ENCODE data around the gene SPOCD1.

SPOCD1 gene

GRCh38 chr1:31815752-31816500 lies at the start of gene SPOCD1:
TSS of gene SPOCD1 (minus strand) at chr1:31816022. CDS start at chr1:31815333, 689 bp downstream.
- peak; percentile 78 for DNase-seq (ENCODE audit: low read depth)
- peak; percentile 68 for TF ChIP-seq CTCF (IDR thresholded peaks at IDR 0.05; ENCODE audit: low read length, missing control alignments)
- no peak within 1 kb of the TSS for H3K4me3 ChIP-seq (replicated peaks; ENCODE audit: low read depth, low read length)

- no peak for TF ChIP-seq CTCF (IDR thresholded peaks at IDR 0.05; ENCODE audit: low read length, missing control alignments)
- DNase-seq (ENCODE audit: low read depth) = no peak
- no peak overlapping the region for H3K4me3 ChIP-seq (replicated peaks; ENCODE audit: low read depth, low read length)
Measured at GRCh38 chr1:31862071-31862470, 46.2 kb upstream of the SPOCD1 start.

GRCh38 chr1:31861346-31861745 lies 45.5 kb upstream of the SPOCD1 start:
- TF ChIP-seq CTCF (IDR thresholded peaks at IDR 0.05; ENCODE audit: low read length, missing control alignments) = no peak
- H3K4me3 ChIP-seq (replicated peaks; ENCODE audit: low read depth, low read length) = no peak overlapping the region
- no peak for DNase-seq (ENCODE audit: low read depth)

- no peak overlapping the region for H3K4me3 ChIP-seq (replicated peaks; ENCODE audit: low read depth, low read length)
- no peak for TF ChIP-seq CTCF (IDR thresholded peaks at IDR 0.05; ENCODE audit: low read length, missing control alignments)
- DNase-seq (ENCODE audit: low read depth) = no peak
Measured at GRCh38 chr1:31860581-31860980, 44.8 kb upstream of the SPOCD1 start.

- TF ChIP-seq CTCF (IDR thresholded peaks at IDR 0.05; ENCODE audit: low read length, missing control alignments) = no peak
- H3K4me3 ChIP-seq (replicated peaks; ENCODE audit: low read depth, low read length) = no peak overlapping the region
Measured at GRCh38 chr1:31859719-31860118, 43.9 kb upstream of the SPOCD1 start.

GRCh38 chr1:31859044-31859443 lies 43.2 kb upstream of the SPOCD1 start:
- H3K4me3 ChIP-seq (replicated peaks; ENCODE audit: low read depth, low read length) = no peak overlapping the region
- no peak for DNase-seq (ENCODE audit: low read depth)
- no peak for TF ChIP-seq CTCF (IDR thresholded peaks at IDR 0.05; ENCODE audit: low read length, missing control alignments)

More at GRCh38 chr1:31859719-31860118, 43.9 kb upstream of the SPOCD1 start:
- DNase-seq (ENCODE audit: low read depth) = no peak

- no peak for TF ChIP-seq CTCF (IDR thresholded peaks at IDR 0.05; ENCODE audit: low read length, missing control alignments)
- DNase-seq (ENCODE audit: low read depth) = no peak
- H3K4me3 ChIP-seq (replicated peaks; ENCODE audit: low read depth, low read length) = no peak overlapping the region
Measured at GRCh38 chr1:31857863-31858262, 42.0 kb upstream of the SPOCD1 start.
